HG03064 (cell line): ENCODE results near the gene ASS1.

ENCODE experiments used
- ATAC-seq: cut with Tn5 transposase; IDR thresholded peaks from one replicate; pipeline ENCODE4 v1.9.1; 2021; ENCODE audit warnings: low read depth; ENCODE audit not compliant: unreplicated experiment

The ASS1 gene

DNA sequence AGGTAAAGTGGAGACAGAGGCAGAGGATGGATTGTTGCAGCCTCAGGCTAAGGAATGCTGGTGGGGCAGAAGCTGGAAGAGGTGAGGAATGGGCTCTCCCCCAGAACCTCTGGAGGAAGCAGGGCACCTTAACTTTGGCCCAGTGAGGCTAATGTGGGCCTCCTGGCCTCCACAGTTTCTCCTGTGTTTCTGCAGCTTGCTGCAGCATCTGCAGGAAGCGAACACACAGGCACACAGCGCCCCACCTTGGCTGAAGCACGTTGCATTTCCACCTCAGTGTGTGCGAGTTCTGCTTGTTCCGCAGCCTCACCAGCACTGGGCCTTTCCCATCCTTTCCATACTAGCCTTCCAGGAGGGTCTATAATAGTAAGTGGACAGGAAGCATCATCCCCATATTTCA, 27.2 kb upstream of the ASS1 start:
- no peak for ATAC-seq

DNA sequence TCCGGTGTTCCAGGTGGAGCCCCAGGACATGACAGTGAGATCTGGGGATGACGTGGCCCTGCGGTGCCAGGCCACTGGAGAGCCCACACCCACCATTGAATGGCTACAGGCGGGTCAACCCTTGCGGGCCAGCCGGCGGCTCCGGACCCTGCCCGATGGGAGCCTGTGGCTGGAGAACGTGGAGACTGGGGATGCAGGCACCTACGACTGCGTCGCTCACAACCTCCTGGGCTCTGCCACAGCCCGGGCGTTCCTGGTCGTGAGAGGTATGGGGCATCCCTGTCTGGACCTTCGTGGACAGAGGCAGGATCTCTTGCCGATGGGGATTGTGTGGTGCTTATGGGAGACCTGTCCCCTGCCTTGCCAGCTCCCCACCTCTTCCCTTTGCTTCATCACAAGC, 26.0 kb upstream of the ASS1 start:
- no peak for ATAC-seq

DNA sequence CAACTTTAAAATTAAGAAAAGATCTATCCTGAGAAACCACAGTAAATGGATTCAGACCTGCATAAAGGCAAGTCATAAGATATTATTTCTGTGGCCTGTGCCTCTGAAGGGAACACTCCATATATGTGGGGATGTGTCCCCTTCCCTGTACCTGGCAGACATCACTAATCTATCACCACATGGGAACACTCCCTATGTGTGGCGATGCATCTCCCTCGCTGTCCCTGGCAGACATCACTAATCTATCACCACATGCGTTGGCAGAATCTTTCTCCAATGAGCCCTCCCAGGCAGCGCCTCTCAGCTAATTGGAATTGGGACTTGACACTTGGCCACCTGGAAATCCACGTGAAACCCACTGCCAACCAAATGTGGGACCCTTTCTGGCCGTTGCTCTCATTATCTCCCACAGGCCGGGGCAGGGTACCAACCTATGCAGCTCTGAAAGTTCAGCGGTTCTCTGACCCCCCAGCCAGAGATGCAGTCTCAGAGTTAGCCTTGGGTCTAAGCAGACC, 25.2 kb upstream of the ASS1 start:
- ATAC-seq, result no peak

DNA sequence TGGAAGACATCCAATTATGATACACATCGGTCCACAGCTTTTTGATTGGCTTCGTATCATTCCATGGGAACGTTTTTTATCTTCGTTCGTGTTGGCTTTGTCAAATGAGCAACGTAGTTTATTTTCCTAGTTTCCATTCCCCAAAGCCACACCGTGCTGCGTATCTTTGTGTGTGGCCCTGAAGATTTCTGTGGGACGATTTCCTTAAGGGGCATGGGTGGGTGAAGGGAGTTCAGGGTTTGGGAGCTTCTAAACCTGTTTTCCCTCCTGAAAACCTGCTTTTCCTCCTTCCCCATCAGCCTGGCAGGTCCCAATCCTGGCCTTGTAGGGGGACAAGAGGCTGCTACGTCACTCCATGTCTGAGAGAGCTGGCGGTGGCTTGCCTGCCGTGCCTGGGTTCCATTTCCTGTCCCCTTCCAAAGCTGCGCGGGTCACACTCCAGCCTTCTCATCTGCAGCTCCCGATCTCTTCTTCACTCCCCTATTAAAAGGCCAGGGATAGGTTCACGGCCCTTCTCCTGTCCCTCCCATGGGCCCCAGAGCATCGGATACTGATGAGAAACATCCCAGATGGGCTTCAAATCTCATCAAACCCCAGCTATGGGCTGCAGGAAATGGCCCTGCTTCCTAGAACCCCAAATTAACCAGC, 23.5 kb upstream of the ASS1 start:
- no peak for ATAC-seq

DNA sequence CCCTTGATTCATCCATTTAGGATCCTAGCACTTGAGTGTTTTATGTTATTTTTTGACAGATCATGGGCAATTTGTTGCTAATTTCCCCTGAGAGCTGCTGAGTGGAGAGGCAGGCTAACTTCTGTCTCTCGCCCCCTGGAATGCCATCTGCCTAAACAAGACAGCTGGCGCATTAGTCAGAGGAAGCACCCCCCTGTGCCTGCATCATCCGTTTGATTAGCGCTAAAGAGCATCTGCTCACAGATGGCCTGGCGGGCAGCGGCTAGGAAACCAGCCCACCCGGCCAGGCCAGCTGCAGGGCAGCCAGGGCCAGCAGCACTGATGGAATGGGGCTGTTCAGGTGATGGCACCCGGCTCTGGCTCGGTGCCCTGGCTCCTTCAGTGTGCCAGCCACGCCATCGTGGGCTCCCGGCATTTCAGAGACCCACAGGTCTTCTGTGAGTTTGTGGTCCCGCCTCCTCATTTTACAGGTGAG, 22.9 kb upstream of the ASS1 start:
- no peak for ATAC-seq

DNA sequence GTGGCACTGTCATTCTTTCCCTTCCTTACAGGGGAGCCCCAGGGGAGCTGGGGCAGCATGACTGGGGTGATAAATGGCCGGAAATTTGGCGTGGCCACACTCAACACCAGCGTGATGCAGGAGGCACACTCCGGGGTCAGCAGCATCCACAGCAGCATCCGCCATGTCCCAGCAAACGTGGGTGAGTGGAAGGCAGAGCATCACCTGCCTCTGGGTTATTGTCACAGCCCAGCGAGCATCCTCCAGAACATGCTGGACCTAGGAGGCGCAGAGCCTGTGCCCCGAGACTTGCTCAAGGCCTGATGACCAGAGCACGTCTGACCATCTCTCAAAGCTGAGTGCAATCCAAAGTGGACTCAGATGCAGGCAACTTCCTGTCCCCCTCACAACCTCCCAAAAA, 22.2 kb upstream of the ASS1 start:
- no peak for ATAC-seq

DNA sequence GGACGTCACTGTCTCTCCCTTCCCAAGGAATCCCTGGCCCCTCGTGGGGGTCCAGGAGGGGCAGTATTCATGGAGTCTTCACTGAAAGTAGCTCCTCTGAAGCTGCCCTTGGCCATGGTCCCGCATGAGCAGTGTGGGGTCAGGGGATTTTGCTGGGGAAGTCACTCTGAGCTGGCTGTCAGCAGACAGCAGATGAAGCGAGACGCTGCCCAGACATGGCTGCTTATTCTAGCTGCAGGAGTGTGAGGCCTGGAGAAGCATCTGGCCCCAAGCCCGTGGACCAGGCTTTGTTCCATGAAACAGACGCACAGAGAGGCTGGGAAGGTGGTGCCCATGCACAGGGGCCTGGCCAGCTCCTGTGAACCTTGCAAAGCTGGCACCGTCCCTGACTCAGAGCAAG, 21.5 kb upstream of the ASS1 start:
- ATAC-seq, result no peak

DNA sequence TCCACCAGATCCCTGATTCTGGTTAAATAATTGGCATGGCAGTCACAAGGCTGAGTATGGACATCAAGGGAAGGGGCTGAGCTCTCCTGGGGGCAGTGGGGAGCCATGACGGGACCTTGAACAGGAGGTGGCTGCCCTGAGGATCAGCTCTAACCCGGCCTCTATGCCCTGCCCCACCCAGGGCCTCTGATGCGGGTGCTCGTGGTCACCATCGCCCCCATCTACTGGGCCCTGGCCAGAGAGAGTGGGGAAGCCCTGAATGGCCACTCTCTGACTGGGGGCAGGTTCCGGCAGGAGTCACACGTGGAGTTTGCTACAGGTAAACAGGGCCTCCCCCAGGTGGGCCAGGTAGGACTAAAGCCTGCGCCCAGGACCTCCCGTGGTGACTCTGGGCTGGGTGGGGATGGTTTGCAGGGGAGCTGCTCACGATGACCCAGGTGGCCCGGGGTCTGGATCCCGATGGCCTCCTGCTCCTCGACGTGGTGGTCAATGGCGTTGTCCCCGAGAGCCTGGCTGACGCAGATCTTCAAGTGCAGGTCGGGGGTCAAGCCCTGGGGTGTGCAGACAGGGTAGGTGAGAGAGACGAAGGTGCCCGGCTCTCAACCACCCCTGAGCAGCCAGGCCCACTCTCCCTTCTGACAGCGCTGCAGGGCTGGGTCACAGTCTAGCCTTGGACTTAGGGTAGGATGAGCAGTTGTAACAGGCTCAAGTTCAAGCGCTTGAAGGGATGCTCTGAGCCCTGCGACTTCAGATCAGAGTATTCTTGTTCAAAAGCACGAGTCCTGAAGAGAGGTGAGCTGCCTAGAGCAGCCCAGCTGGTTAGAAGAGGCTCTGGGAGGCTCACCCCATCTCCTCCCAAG, 19.9 kb upstream of the ASS1 start:
- ATAC-seq, result no peak

DNA sequence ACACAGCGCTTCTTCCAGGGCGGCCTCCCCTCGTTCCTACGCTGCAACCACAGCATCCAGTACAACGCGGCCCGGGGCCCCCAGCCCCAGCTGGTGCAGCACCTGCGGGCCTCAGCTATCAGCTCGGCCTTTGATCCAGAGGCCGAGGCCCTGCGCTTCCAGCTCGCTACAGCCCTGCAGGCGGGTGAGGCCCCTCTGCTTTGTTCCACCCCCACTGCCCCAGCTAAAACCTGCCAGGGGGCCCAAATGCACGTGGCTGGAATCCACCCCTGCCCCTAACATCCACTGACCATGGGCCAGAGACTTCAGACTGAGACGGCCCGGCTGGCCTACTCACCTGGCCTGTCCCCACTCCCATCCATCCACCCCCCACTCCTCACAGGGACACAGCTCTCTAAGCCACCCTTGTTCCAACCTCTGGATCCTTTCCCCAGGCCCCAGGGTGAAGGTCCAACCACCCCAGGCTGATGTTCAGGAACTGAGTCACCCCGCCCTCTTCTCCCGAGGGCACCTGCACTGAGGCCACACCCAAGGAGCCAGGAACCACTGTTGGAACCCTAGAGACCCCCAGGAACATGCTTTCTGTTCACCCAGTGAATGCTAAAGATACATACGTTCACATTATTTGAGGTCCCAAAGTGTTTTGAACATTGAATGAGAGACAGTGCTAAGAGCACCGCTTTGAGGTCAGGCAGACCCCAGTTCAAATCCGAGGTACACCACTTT, 18.9 kb upstream of the ASS1 start:
- no peak for ATAC-seq

DNA sequence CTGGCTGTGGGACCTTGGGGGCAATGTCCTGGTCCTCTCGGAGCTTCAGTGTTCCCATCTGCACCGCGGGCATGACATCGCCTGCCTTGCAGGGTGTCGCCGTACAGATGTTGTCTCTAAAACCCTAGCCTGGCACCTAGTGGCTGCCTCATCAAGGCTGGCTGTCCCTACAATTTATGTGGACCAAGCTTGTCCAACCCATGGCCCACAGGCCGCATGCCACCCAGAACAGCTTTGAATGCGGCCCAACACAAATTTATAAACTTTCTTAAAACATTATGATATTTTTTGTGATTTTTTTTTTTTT, 18.3 kb upstream of the ASS1 start:
- ATAC-seq, result no peak

DNA sequence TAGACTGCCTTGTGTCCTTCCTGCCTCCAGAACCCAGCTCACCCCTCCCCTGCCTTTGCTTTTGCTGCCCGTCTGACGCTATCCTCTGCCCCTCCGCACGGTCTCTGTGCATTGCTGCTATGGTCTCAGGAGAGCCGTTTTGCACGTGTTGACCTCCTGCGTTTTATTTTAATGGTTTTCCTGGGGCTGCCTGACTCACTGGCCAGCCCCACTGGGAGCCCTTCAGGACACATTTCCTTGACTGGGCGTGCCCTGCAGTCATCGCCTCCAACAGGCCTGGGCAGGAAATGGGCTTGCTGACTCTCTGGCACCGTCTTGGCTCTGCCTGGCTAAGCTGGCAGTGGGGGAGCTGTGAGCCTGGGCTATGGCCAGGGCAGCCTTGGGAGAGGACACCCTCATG, 17.9 kb upstream of the ASS1 start:
- ATAC-seq, result no peak

DNA sequence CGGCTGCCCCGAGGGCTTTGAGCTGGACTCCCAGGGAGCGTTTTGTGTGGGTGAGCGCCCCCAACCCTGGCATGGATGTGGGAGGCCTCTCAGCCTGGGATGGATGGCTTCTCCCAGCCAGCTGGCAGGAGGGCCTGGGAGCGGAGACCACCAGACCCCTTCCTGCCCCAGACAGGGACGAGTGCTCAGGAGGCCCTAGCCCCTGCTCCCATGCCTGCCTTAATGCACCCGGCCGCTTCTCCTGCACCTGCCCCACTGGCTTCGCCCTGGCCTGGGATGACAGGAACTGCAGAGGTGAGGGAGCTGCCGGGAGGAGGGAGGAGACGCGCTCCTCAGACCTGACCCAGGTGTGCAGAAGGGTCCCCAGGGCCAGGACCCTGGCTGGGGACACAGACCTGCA, 17.4 kb upstream of the ASS1 start:
- ATAC-seq, result no peak

DNA sequence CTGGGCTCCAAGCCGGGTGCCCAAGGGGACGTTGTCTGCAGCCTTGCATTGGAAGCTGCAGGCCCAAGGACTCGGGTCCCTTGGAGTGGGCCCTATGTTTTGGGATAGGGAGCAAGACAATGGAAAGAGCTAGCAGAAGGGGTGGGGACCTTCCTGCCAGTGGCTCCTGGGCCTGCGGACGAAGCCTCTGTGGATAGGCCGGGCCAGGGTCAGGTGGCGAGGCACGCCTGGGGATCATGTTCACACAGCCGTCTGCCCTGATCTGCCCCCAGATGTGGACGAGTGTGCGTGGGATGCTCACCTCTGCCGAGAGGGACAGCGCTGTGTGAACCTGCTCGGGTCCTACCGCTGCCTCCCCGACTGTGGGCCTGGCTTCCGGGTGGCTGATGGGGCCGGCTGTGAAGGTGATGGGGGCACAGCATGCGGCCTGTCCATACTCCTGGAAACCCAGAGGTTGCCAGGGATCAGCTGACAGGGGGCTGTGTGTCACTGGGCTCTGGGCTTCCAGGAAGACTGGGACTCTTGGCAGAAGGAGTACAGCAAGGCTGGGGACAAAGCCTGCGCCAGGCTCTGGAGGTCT, 16.6 kb upstream of the ASS1 start:
- ATAC-seq, result no peak

DNA sequence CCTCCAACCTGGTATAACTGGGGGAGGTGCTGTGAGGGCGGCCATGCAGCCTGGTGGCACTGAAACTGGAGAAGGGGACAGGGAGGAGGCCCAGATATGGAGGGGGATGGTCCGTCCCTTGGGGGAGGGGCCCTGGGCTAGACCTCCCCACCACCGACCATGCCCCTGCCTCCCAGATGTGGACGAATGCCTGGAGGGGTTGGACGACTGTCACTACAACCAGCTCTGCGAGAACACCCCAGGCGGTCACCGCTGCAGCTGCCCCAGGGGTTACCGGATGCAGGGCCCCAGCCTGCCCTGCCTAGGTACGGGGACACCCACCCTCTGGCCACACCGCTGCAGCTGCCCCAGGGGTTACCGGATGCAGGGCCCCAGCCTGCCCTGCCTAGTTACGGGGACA, 15.4 kb upstream of the ASS1 start:
- ATAC-seq, result no peak

DNA sequence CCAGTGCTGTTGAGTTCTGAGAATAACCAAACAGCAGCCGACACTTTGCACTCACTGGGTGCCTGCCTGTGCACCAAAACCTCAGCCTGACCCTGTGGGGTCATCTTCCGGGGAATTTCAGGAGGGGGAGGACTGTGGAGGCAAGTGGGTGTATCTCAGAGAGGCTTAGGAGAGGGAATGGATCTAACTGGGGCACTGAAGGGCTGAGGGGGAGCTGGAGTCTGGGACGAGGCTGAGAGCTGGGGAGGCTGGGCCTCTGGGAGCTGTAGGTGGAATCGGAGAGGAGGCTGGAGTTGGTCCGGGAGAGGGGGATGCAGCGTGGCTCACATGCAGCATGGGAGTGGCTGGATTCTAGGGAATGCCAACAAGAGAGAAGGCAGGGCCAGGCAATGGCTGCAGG, 14.9 kb upstream of the ASS1 start:
- no peak for ATAC-seq

DNA sequence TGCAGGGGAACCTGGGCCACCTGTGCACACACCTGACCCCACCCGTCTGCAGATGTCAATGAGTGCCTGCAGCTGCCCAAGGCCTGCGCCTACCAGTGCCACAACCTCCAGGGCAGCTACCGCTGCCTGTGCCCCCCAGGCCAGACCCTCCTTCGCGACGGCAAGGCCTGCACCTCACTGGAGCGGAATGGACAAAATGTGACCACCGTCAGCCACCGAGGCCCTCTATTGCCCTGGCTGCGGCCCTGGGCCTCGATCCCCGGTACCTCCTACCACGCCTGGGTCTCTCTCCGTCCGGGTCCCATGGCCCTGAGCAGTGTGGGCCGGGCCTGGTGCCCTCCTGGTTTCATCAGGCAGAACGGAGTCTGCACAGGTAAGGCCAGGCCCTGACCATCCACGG, 14.5 kb upstream of the ASS1 start:
- ATAC-seq, result no peak

DNA sequence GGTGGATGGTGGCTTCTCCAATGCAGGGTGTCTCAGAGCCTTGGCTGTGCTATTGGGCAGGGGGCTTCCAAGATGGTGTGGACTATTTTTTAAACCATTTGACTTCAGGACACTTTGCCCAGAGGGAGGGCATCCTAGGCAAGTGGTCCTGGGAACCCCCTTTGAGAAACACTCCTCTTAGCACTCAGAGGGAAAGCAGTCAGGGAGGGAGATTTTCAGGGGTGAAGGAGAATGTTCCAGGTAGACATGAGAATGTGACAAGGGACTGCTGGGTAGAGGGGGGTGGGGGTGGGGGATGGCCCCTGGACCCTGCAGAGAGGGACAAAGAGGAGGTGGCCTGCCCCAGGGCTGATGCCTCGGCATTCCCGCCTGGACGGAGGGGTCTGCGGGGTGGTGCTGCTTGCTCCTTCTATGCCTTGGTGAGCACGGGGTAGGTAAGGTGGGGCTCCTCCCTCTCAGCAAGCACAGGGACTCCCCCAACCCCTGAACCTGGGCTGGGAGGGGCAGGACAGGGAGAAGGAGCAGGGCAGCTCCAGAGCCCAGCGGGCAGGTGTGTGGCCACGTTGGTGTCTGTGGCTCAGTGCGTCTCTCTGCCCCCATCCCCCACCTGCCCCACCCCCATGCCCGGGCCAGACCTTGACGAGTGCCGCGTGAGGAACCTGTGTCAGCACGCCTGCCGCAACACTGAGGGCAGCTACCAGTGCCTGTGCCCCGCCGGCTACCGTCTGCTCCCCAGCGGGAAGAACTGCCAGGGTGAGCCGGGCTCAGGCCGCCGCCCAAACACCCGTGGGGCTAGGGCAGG, 13.8 kb upstream of the ASS1 start:
- no peak for ATAC-seq

DNA sequence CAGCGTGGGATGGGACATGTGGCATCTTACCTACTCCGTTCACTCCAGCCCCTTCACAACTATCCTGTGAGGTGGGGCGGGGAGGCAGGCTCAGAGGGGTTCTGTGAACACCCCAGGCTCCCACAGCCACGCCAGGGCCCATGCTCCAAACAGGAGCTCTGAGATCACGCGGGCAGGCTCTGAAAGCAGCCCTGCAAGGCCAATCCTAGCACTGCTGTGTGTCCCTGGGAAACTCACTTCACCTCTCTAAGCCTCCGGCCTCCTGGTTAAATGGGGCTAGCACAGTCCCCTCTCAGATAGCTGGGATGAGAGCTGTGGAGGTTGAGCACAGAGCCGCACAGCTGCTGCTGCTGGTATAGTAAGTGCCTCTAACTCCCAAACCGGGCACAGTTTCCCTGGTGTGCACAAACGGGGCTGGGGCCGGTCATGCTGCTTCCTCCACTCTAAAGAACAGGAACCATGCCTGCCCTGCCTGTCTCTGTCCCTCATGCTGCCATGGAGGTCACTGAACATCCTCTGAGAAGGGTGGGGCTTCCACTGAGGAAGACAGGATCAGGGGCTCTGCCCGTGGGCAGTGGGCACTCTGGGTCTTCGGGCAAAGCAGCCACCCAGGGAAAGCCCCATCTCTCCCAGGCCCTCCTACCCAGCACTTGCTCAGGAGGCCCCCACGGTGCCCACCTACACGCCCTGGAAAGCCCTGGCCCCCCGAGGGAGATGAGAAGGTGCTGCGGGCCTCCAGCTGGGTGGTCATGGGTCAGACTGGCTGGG, 13.0 kb upstream of the ASS1 start:
- no peak for ATAC-seq

DNA sequence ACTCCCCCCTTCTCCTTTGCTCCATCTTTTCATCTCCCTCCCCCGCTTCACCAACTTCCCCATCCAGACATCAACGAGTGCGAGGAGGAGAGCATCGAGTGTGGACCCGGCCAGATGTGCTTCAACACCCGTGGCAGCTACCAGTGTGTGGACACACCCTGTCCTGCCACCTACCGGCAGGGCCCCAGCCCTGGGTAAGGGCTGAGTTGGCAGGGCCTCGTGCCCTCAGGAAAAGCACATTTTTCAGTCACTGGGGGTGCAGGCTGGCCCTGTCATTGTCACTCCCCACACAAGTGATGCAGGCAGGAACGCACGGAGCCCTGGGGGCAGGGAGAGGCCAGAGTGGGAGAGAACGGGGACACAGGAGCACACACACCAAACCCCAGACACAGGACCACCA, 12.4 kb upstream of the ASS1 start:
- no peak for ATAC-seq

DNA sequence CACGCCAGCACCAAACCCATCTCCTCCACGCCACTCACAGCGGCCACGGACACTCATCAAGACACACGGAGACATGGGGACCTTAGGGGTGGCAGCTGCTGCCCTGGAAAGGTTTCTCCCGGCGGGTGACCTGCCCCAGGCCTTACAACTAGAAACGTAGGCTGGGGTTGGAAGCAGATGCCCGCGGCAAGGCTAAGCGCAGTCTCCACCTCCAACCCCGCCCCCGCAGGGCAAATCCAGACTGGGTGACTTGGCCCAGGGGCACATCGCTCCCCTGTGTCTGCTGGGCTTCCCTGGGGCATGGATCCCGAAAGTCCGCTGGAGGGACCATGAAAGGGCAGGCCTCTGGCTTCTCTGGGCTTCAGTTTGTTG, 12.0 kb upstream of the ASS1 start:
- no peak for ATAC-seq
